WTC11 (cell line): Measurements from ENCODE around the gene TIMM8B. TPM values are rescaled to one million over a fixed set of nuclear protein-coding genes. Genes with fewer than 3 reads are reported as not detected.

ENCODE experiments used
- ATAC-seq: fragments of 200-7000 bp; cut with Tn5 transposase; 2 replicates; pipeline ENCODE4 v1.10.0; 2021; ENCODE audit warnings: mild to moderate bottlenecking, moderate library complexity
- CTCF ChIA-PET: fragments of 300-600 bp; sonication (Branson Sonifier 250); formaldehyde crosslinking; loops from one replicate; lab custom pipeline; 2021; ENCODE audit warnings: antibody characterized with exemption; lab: Charles Lee
- POLR2A ChIA-PET: fragments of 350-600 bp; sonication (Branson Sonifier 250); formaldehyde crosslinking; loops from one replicate; lab custom pipeline; 2021; ENCODE audit warnings: antibody characterized with exemption; lab: Charles Lee
- DNase-seq: peaks from one replicate; pipeline ENCODE4 v3.0.0; 2021; ENCODE audit warnings: low spot score
- H3K27ac Mint-ChIP-seq: 2 replicates; pipeline ENCODE4 v1.8.0; 2021; ENCODE audit warnings: mixed read lengths
- H3K27me3 Mint-ChIP-seq: 2 replicates; pipeline ENCODE4 v1.8.0; 2021; ENCODE audit warnings: low read depth, mild to moderate bottlenecking, moderate library complexity, mixed read lengths
- H3K36me3 Mint-ChIP-seq: 2 replicates; pipeline ENCODE4 v1.8.0; 2021; ENCODE audit warnings: mixed read lengths
- H3K4me1 Mint-ChIP-seq: 2 replicates; pipeline ENCODE4 v1.8.0; 2022; ENCODE audit warnings: mixed read lengths
- H3K4me3 Mint-ChIP-seq: 2 replicates; pipeline ENCODE4 v1.8.0; 2021; ENCODE audit warnings: mild to moderate bottlenecking, moderate library complexity, mixed read lengths
- H3K9me3 Mint-ChIP-seq: 2 replicates; pipeline ENCODE4 v1.8.0; 2021; ENCODE audit warnings: mixed read lengths
- ARID4B ChIP-seq: sonication (generic); formaldehyde crosslinking; IDR thresholded peaks from 2 replicates; pipeline ENCODE4 v1.8.0; 2023; ENCODE audit warnings: missing genetic modification reagents, mild to moderate bottlenecking, borderline replicate concordance
- ATF3 ChIP-seq: sonication (generic); formaldehyde crosslinking; conservative IDR thresholded peaks from 2 replicates; pipeline ENCODE4 v1.8.1; 2022; ENCODE audit warnings: mild to moderate bottlenecking, missing genetic modification reagents
- CREM ChIP-seq: sonication (generic); formaldehyde crosslinking; IDR thresholded peaks from 2 replicates; pipeline ENCODE4 v1.8.1; 2022; ENCODE audit warnings: mild to moderate bottlenecking, missing genetic modification reagents, moderate library complexity
- CTCF ChIP-seq: fragments of 200-600 bp; IDR thresholded peaks from 2 replicates; pipeline ENCODE4 v1.8.0; 2022; ENCODE audit warnings: antibody characterized with exemption
- E2F1 ChIP-seq: sonication (generic); formaldehyde crosslinking; IDR thresholded peaks from 2 replicates; pipeline ENCODE4 v1.8.0; 2022; ENCODE audit warnings: mild to moderate bottlenecking, missing genetic modification reagents
- ELF4 ChIP-seq: sonication (generic); formaldehyde crosslinking; IDR thresholded peaks from 2 replicates; pipeline ENCODE4 v1.8.1; 2022; ENCODE audit warnings: low read depth, mild to moderate bottlenecking, moderate library complexity, missing genetic modification reagents
- FOXJ3 ChIP-seq: sonication (generic); formaldehyde crosslinking; IDR thresholded peaks from 2 replicates; pipeline ENCODE4 v1.9.0; 2021; ENCODE audit warnings: missing genetic modification reagents, mild to moderate bottlenecking, borderline replicate concordance
- FOXP1 ChIP-seq: sonication (generic); formaldehyde crosslinking; IDR thresholded peaks from 2 replicates; pipeline ENCODE4 v1.8.0; 2022; ENCODE audit warnings: missing genetic modification reagents, mild to moderate bottlenecking, moderate library complexity, borderline replicate concordance
- FOXP4 ChIP-seq: sonication (generic); formaldehyde crosslinking; IDR thresholded peaks from 2 replicates; pipeline ENCODE4 v1.8.0; 2022; ENCODE audit warnings: mild to moderate bottlenecking, missing genetic modification reagents
- IRF2 ChIP-seq: sonication (generic); formaldehyde crosslinking; IDR thresholded peaks from 2 replicates; pipeline ENCODE4 v1.8.0; 2022; ENCODE audit warnings: low read depth, missing genetic modification reagents, borderline replicate concordance
- JUN ChIP-seq: sonication (generic); formaldehyde crosslinking; IDR thresholded peaks from 2 replicates; pipeline ENCODE4 v1.8.0; 2023; ENCODE audit warnings: mild to moderate bottlenecking, missing genetic modification reagents
- NFATC4 ChIP-seq: fragments of 250-450 bp; sonication (Bioruptor Pico); IDR thresholded peaks from 2 replicates; pipeline ENCODE4 v1.9.0; 2021; ENCODE audit warnings: mild to moderate bottlenecking
- NR2C2 ChIP-seq: sonication (generic); formaldehyde crosslinking; IDR thresholded peaks from 2 replicates; pipeline ENCODE4 v1.8.0; 2022; ENCODE audit warnings: mild to moderate bottlenecking, missing genetic modification reagents
- RORB ChIP-seq: fragments of 250-450 bp; sonication (Bioruptor Pico); IDR thresholded peaks from 2 replicates; pipeline ENCODE4 v1.9.0; 2021; ENCODE audit warnings: mild to moderate bottlenecking
- SOX15 ChIP-seq: fragments of 250-450 bp; sonication (Bioruptor Pico); IDR thresholded peaks from 2 replicates; pipeline ENCODE4 v1.9.0; 2021; ENCODE audit warnings: mild to moderate bottlenecking
- TEAD4 ChIP-seq: sonication (generic); formaldehyde crosslinking; IDR thresholded peaks from 2 replicates; pipeline ENCODE4 v1.8.0; 2022; ENCODE audit warnings: mild to moderate bottlenecking, missing genetic modification reagents
- ZNF263 ChIP-seq: sonication (generic); formaldehyde crosslinking; IDR thresholded peaks from 2 replicates; pipeline ENCODE4 v1.8.1; 2022; ENCODE audit warnings: low read depth, mild to moderate bottlenecking, moderate library complexity, missing genetic modification reagents
- total RNA-seq: library from RNA; stranded (reverse); gene quantifications from 3 replicates; pipeline ENCODE4 v1.2.3, GENCODE V29; 2021

TIMM8B gene
- total RNA-seq, 1 experiment from 2014 or later = 88.2 TPM

- no peaks in the 10 kb centered on the region for H3K9me3 Mint-ChIP-seq
- POLR2A ChIA-PET = no interaction called here
- no peak for TF ChIP-seq FOXP4 (CRISPR knock-in tag)
- no peak for TF ChIP-seq ELF4
- TF ChIP-seq ARID4B (CRISPR knock-in tag) = no peak
- TF ChIP-seq ZNF263 (CRISPR knock-in tag) = no peak
- TF ChIP-seq SOX15 (CRISPR knock-in tag) = no peak
- no peak for TF ChIP-seq CTCF
- TF ChIP-seq ATF3 (CRISPR knock-in tag) = no peak
- TF ChIP-seq TEAD4 (CRISPR knock-in tag) = no peak
- TF ChIP-seq FOXP1 (CRISPR knock-in tag) = no peak
- TF ChIP-seq NFATC4 (CRISPR knock-in tag) = no peak
- no peak for TF ChIP-seq JUN (CRISPR knock-in tag)
- TF ChIP-seq RORB (CRISPR knock-in tag) = no peak
- no peak for TF ChIP-seq E2F1 (CRISPR knock-in tag)
- TF ChIP-seq CREM (CRISPR knock-in tag) = no peak
- TF ChIP-seq IRF2 (CRISPR knock-in tag) = no peak
- TF ChIP-seq NR2C2 (CRISPR knock-in tag) = no peak
- TF ChIP-seq FOXJ3 (CRISPR knock-in tag) = no peak
- ATAC-seq = no peak
- no peak overlapping the region for H3K4me3 Mint-ChIP-seq
- H3K27ac Mint-ChIP-seq = no peak overlapping the region
- CTCF ChIA-PET = no interaction called here
- DNase-seq = no peak
- H3K36me3 Mint-ChIP-seq = no peaks in the 10 kb centered on the region
- H3K4me1 Mint-ChIP-seq = no peaks in the 10 kb centered on the region
- no peaks in the 10 kb centered on the region for H3K27me3 Mint-ChIP-seq
Observed at GRCh38 chr11:112129656-112130055, 43.1 kb upstream of the TIMM8B start.
